ENCODE data around the gene GLDC.

GRCh38 chr9:6687180-6687579, 41.7 kb upstream of the GLDC start:
- TF ChIP-seq, protein P1, sequence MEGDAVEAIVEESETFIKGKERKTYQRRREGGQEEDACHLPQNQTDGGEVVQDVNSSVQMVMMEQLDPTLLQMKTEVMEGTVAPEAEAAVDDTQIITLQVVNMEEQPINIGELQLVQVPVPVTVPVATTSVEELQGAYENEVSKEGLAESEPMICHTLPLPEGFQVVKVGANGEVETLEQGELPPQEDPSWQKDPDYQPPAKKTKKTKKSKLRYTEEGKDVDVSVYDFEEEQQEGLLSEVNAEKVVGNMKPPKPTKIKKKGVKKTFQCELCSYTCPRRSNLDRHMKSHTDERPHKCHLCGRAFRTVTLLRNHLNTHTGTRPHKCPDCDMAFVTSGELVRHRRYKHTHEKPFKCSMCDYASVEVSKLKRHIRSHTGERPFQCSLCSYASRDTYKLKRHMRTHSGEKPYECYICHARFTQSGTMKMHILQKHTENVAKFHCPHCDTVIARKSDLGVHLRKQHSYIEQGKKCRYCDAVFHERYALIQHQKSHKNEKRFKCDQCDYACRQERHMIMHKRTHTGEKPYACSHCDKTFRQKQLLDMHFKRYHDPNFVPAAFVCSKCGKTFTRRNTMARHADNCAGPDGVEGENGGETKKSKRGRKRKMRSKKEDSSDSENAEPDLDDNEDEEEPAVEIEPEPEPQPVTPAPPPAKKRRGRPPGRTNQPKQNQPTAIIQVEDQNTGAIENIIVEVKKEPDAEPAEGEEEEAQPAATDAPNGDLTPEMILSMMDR (IDR thresholded peaks at IDR 0.05), result no peak
- no peak for TF ChIP-seq POLR2A (IDR thresholded peaks at IDR 0.05)

Measured in right lobe of liver (tissue), 4 donors.